HepG2 (cell line): ENCODE measurements around the gene PTCH1. TPM values are rescaled to one million over a fixed set of nuclear protein-coding genes. Genes with fewer than 3 reads are reported as not detected.

Experiments
- BCL6 ChIP-seq: IDR thresholded peaks from 2 replicates; pipeline ENCODE4 v1.6.1; 2016; ENCODE audit warnings: missing genetic modification reagents, missing compliant biosample characterization
- KDM2A ChIP-seq: sonication (generic); formaldehyde crosslinking; IDR thresholded peaks from 2 replicates; pipeline ENCODE4 v1.4.0; 2020; ENCODE audit warnings: low read depth, missing genetic modification reagents, borderline replicate concordance
- SIN3A ChIP-seq: IDR thresholded peaks from 2 replicates; pipeline ENCODE4 v1.6.1; 2011; ENCODE audit warnings: low read depth, mild to moderate bottlenecking, control low read depth, low read length, borderline replicate concordance
- SOX13 ChIP-seq, 3 experiments: fragments of 450-650 bp in 1 of 3; sonication (generic) in 1 of 3; formaldehyde crosslinking in 1 of 3; IDR thresholded peaks in 2 of 3; conservative IDR thresholded peaks in 1 of 3; 2 replicates each; pipeline versions ENCODE4 v1.5.0 to v1.6.1; 2016 to 2020; ENCODE audit warnings: antibody characterized with exemption in 1 of 3, mild to moderate bottlenecking in 1 of 3, missing compliant biosample characterization in 1 of 3, missing genetic modification reagents in 1 of 3, moderate library complexity in 1 of 3
- SOX6 ChIP-seq, 2 experiments: fragments of 450-650 bp in 1 of 2; sonication (generic) in 1 of 2; formaldehyde crosslinking in 1 of 2; IDR thresholded peaks; 2 replicates each; pipeline versions ENCODE4 v1.4.0 to v1.6.1; 2017 to 2020; ENCODE audit warnings: antibody characterized with exemption in 1 of 2, mild to moderate bottlenecking in 1 of 2, missing genetic modification reagents in 1 of 2
- SRF ChIP-seq: IDR thresholded peaks from 2 replicates; pipeline ENCODE4 v1.6.1; 2011; ENCODE audit warnings: mild to moderate bottlenecking, low read depth, low read length, moderate library complexity
- ZFP1 ChIP-seq: IDR thresholded peaks from 2 replicates; pipeline ENCODE4 v1.6.1; 2016
- ZNF12 ChIP-seq: sonication (generic); formaldehyde crosslinking; IDR thresholded peaks from 2 replicates; pipeline ENCODE4 v1.5.0; 2020; ENCODE audit warnings: missing genetic modification reagents
- ZNF124 ChIP-seq: sonication (generic); formaldehyde crosslinking; IDR thresholded peaks from 2 replicates; pipeline ENCODE4 v1.4.0; 2020; ENCODE audit warnings: missing genetic modification reagents
- ZNF230 ChIP-seq: sonication (generic); formaldehyde crosslinking; IDR thresholded peaks from 2 replicates; pipeline ENCODE4 v1.4.0; 2020; ENCODE audit warnings: mild to moderate bottlenecking, missing genetic modification reagents
- ZNF24 ChIP-seq: fragments of 450-650 bp; IDR thresholded peaks from 2 replicates; pipeline ENCODE4 v1.6.1; 2017; ENCODE audit warnings: antibody characterized with exemption, mild to moderate bottlenecking
- ZNF614 ChIP-seq: IDR thresholded peaks from 2 replicates; pipeline ENCODE4 v1.6.1; 2018; ENCODE audit warnings: missing biosample characterization, missing genetic modification reagents, inconsistent platforms, borderline replicate concordance
- ZNF792 ChIP-seq: IDR thresholded peaks from 2 replicates; pipeline ENCODE4 v1.6.1; 2016
- polyA plus RNA-seq, 8 experiments: library from polyadenylated mRNA; depleted of rRNA in 3 of 8; stranded (reverse) in 7 of 8; unstranded in 1 of 8; fragments of >200 nt; fragmentation: Illumina TruSeq in 4 of 8; extraction: Trizol in 4 of 8; gene quantifications; 2 replicates each; pipeline versions ENCODE4 v1.2.1 to v1.2.3, GENCODE V29; 2011 to 2016; ENCODE audit warnings: low read depth in 4 of 8, missing spikeins in 1 of 8, mixed read lengths in 1 of 8; ENCODE audit not compliant: insufficient read depth in 1 of 8
- total RNA-seq, 5 experiments: library from RNA; depleted of rRNA; stranded (reverse); fragments of >200 nt; fragmentation: Illumina TruSeq; extraction: Trizol; gene quantifications; 2 replicates each; pipeline ENCODE4 v1.2.3, GENCODE V29; 2016; ENCODE audit warnings: low read depth in 1 of 5
- TF ChIP-seq, protein P1 (sequence below), 2 experiments: IDR thresholded peaks; 2 replicates each; pipeline ENCODE4 v1.6.1; 2011 to 2012; ENCODE audit warnings: low read length in 2 of 2, borderline replicate concordance in 1 of 2, low read depth in 1 of 2, mild to moderate bottlenecking in 1 of 2, moderate library complexity in 1 of 2
- TF ChIP-seq, protein P2 (sequence below): sonication (generic); formaldehyde crosslinking; IDR thresholded peaks from 2 replicates; pipeline ENCODE4 v1.4.0; 2020; ENCODE audit warnings: missing genetic modification reagents
- TF ChIP-seq, protein P3 (sequence below): sonication (generic); formaldehyde crosslinking; IDR thresholded peaks from 2 replicates; pipeline ENCODE4 v1.4.0; 2020; ENCODE audit warnings: missing genetic modification reagents
- TF ChIP-seq, protein P4 (sequence below): sonication (generic); formaldehyde crosslinking; IDR thresholded peaks from 2 replicates; pipeline ENCODE4 v1.5.0; 2020; ENCODE audit warnings: mild to moderate bottlenecking, missing genetic modification reagents

The PTCH1 gene
- total and polyA plus RNA-seq, 2 of the 13 experiments (the other 11 are each of a cell fraction or from before 2014, with no cell fraction given): 2.8 to 3.9 TPM

DNA sequence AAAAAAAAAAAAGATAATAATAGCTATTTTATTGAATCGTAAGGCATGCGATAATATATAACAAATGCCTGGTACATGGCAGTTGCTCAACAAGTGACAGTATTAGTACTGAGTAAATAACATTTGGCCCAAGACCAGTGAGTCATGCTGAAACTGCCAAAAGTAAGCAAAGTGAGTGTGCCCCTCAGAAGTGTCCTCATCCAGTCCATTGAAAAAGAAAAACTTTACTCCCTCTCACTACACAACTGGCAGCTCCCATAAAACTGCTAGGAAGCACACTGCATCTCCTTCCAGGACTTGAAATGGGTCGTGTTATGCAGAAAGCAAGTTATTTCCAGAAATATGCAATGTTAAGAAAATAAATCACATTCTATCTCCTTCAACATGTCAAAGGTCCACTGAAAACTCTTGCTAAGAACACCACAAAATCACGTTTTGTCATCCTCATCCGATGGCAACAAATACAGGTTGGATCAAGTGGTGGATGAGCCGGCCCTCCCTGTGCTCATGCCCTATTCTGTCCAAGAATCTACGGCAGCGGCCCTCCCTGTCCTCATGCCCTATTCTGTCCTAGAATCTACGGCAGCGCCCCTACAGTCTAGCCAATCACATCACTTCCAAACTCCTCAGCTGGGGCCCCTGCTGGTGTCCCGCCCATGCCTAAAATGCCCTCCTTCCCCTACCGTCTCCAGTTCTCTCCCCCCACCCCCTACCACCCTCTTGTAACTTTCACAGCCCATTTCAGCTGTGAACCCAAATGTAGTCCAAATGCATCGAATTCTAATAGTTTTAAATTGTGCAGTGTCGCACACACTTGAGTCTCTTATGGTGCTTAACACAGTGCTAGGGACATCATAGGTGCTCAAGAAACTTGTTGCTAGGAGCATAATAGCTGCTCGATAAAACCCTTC, 12.5 kb downstream of the PTCH1 start (continued):
- TF ChIP-seq, protein P1, sequence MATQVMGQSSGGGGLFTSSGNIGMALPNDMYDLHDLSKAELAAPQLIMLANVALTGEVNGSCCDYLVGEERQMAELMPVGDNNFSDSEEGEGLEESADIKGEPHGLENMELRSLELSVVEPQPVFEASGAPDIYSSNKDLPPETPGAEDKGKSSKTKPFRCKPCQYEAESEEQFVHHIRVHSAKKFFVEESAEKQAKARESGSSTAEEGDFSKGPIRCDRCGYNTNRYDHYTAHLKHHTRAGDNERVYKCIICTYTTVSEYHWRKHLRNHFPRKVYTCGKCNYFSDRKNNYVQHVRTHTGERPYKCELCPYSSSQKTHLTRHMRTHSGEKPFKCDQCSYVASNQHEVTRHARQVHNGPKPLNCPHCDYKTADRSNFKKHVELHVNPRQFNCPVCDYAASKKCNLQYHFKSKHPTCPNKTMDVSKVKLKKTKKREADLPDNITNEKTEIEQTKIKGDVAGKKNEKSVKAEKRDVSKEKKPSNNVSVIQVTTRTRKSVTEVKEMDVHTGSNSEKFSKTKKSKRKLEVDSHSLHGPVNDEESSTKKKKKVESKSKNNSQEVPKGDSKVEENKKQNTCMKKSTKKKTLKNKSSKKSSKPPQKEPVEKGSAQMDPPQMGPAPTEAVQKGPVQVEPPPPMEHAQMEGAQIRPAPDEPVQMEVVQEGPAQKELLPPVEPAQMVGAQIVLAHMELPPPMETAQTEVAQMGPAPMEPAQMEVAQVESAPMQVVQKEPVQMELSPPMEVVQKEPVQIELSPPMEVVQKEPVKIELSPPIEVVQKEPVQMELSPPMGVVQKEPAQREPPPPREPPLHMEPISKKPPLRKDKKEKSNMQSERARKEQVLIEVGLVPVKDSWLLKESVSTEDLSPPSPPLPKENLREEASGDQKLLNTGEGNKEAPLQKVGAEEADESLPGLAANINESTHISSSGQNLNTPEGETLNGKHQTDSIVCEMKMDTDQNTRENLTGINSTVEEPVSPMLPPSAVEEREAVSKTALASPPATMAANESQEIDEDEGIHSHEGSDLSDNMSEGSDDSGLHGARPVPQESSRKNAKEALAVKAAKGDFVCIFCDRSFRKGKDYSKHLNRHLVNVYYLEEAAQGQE (IDR thresholded peaks at IDR 0.05; ENCODE audit: borderline replicate concordance in 1 of 2, low read depth in 1 of 2, low read length in 2 of 2): 0 out of 4 replicates have a peak, but pooled peaks of 1 of the 2 experiments have one; percentile 21
- peak; percentile 66; the same call in 1 of the 2 replicates for TF ChIP-seq ZNF12
- TF ChIP-seq, protein P2, sequence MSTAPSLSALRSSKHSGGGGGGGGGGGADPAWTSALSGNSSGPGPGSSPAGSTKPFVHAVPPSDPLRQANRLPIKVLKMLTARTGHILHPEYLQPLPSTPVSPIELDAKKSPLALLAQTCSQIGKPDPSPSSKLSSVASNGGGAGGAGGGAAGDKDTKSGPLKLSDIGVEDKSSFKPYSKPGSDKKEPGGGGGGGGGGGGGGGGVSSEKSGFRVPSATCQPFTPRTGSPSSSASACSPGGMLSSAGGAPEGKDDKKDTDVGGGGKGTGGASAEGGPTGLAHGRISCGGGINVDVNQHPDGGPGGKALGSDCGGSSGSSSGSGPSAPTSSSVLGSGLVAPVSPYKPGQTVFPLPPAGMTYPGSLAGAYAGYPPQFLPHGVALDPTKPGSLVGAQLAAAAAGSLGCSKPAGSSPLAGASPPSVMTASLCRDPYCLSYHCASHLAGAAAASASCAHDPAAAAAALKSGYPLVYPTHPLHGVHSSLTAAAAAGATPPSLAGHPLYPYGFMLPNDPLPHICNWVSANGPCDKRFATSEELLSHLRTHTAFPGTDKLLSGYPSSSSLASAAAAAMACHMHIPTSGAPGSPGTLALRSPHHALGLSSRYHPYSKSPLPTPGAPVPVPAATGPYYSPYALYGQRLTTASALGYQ (CRISPR knock-in tag): no peak
- TF ChIP-seq ZNF124 (CRISPR knock-in tag): no peak
- TF ChIP-seq, protein P3, sequence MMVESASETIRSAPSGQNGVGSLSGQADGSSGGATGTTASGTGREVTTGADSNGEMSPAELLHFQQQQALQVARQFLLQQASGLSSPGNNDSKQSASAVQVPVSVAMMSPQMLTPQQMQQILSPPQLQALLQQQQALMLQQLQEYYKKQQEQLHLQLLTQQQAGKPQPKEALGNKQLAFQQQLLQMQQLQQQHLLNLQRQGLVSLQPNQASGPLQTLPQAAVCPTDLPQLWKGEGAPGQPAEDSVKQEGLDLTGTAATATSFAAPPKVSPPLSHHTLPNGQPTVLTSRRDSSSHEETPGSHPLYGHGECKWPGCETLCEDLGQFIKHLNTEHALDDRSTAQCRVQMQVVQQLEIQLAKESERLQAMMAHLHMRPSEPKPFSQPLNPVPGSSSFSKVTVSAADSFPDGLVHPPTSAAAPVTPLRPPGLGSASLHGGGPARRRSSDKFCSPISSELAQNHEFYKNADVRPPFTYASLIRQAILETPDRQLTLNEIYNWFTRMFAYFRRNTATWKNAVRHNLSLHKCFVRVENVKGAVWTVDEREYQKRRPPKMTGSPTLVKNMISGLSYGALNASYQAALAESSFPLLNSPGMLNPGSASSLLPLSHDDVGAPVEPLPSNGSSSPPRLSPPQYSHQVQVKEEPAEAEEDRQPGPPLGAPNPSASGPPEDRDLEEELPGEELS (CRISPR knock-in tag): peak; percentile 51; the same call in 1 of the 2 replicates
- TF ChIP-seq BCL6 (CRISPR knock-in tag): peak; percentile 56
- 0 out of 2 replicates have a peak, but pooled peaks have one; percentile 21 for TF ChIP-seq KDM2A (CRISPR knock-in tag)
- TF ChIP-seq SRF: no peak
- peak; percentile 35; the same call in 1 of the 2 replicates for TF ChIP-seq ZNF792 (CRISPR knock-in tag)
- TF ChIP-seq ZFP1 (CRISPR knock-in tag): no peak
- 0 out of 2 replicates have a peak, but pooled peaks have one; percentile 47 for TF ChIP-seq ZNF614 (CRISPR knock-in tag)
- TF ChIP-seq, protein P4, sequence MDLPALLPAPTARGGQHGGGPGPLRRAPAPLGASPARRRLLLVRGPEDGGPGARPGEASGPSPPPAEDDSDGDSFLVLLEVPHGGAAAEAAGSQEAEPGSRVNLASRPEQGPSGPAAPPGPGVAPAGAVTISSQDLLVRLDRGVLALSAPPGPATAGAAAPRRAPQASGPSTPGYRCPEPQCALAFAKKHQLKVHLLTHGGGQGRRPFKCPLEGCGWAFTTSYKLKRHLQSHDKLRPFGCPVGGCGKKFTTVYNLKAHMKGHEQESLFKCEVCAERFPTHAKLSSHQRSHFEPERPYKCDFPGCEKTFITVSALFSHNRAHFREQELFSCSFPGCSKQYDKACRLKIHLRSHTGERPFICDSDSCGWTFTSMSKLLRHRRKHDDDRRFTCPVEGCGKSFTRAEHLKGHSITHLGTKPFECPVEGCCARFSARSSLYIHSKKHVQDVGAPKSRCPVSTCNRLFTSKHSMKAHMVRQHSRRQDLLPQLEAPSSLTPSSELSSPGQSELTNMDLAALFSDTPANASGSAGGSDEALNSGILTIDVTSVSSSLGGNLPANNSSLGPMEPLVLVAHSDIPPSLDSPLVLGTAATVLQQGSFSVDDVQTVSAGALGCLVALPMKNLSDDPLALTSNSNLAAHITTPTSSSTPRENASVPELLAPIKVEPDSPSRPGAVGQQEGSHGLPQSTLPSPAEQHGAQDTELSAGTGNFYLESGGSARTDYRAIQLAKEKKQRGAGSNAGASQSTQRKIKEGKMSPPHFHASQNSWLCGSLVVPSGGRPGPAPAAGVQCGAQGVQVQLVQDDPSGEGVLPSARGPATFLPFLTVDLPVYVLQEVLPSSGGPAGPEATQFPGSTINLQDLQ (CRISPR knock-in tag): no peak
- 0 out of 2 replicates have a peak, but pooled peaks have one; percentile 39 for TF ChIP-seq ZNF24
- TF ChIP-seq SIN3A: 0 out of 2 replicates have a peak, but pooled peaks have one; percentile 53
- no peak for TF ChIP-seq SOX6 (IDR thresholded peaks at IDR 0.05)
- peak; percentile 43; the same call in 1 of the 2 replicates for TF ChIP-seq SOX6 (CRISPR knock-in tag; IDR thresholded peaks at IDR 0.05)
- no peak for TF ChIP-seq ZNF230 (CRISPR knock-in tag)
- 0 out of 2 replicates have a peak, but pooled peaks have one; percentile 26 for TF ChIP-seq SOX13 (IDR thresholded peaks at IDR 0.05)
- TF ChIP-seq SOX13 (CRISPR knock-in tag; conservative IDR thresholded peaks at IDR 0.05 in 1 of 2, IDR thresholded peaks at IDR 0.05 in 1 of 2): peak in 1 of 2 experiments; percentile 70; a peak in 1 of 4 replicates
